Lower leg skin (tissue), 3 donors: ENCODE measurements around the gene RAF1.

Source experiments
- POLR2A ChIP-seq, 2 donors: fragments of 450-650 bp; IDR thresholded peaks; one replicate each; pipeline ENCODE4 v1.6.1; 2016 to 2017; ENCODE audit warnings: antibody characterized with exemption in 2 of 2, mild to moderate bottlenecking in 1 of 2, moderate library complexity in 1 of 2
- TF ChIP-seq, protein P1 (sequence below), 3 donors: fragments of 450-650 bp; IDR thresholded peaks; one replicate each; pipeline ENCODE4 v1.5.1; 2016; ENCODE audit warnings: antibody characterized with exemption in 3 of 3, mild to moderate bottlenecking in 3 of 3, moderate library complexity in 2 of 3

DNA sequence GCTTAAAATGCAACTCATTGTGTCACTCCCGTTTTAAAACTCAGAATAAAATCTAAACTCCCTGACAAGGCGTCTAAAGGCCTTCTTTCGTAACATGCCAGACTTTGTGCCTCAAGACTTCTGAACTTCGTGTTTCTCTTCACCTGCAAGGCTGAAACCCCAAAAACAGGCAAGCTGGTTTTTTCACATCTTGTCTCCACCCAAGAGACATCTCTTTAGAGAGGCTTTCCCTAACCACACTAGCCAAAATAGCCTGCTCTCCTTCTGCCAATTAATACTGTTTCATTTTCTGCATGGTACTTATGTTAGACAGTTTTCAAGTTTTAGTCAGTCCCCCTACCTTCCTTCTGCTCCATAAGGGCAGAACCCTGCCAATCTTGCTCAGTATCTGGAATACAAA lies 41.6 kb downstream of the RAF1 start:
- TF ChIP-seq, protein P1, sequence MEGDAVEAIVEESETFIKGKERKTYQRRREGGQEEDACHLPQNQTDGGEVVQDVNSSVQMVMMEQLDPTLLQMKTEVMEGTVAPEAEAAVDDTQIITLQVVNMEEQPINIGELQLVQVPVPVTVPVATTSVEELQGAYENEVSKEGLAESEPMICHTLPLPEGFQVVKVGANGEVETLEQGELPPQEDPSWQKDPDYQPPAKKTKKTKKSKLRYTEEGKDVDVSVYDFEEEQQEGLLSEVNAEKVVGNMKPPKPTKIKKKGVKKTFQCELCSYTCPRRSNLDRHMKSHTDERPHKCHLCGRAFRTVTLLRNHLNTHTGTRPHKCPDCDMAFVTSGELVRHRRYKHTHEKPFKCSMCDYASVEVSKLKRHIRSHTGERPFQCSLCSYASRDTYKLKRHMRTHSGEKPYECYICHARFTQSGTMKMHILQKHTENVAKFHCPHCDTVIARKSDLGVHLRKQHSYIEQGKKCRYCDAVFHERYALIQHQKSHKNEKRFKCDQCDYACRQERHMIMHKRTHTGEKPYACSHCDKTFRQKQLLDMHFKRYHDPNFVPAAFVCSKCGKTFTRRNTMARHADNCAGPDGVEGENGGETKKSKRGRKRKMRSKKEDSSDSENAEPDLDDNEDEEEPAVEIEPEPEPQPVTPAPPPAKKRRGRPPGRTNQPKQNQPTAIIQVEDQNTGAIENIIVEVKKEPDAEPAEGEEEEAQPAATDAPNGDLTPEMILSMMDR (IDR thresholded peaks at IDR 0.05), result no peak
- TF ChIP-seq POLR2A (IDR thresholded peaks at IDR 0.05), result no peak
